Measurements from ENCODE around the gene WASHC4.
"Not testable (repeated sequence)": the region's sequence is repeated elsewhere in the genome, so short reads cannot be mapped to it uniquely, and the experiment has no call there.

WASHC4 gene

GRCh38 chr12:105078712-105079570 lies 28.6 kb upstream of the WASHC4 start:
- H3K9me3 ChIP-seq (ENCODE audit: control insufficient read depth, low read length), result no peaks in the 10 kb centered on the region
- no peak overlapping the region for H3K27ac ChIP-seq (ENCODE audit: low read depth, low read length, severe bottlenecking)
- no peaks in the 10 kb centered on the region for H3K4me1 ChIP-seq (ENCODE audit: control insufficient read depth, insufficient read depth, low read length, poor library complexity, severe bottlenecking)
- 92 to 95% methylated on average over 9 of the region's 11 CpGs for WGBS, 2 experiments (ENCODE audit: insufficient coverage in 2 of 2)
- H3K36me3 ChIP-seq (ENCODE audit: control insufficient read depth, insufficient read depth, low read length), result no peaks in the 10 kb centered on the region
- H3K4me3 ChIP-seq (ENCODE audit: extremely low read depth, insufficient read depth, low read length, poor library complexity, severe bottlenecking), result no peak overlapping the region

DNA sequence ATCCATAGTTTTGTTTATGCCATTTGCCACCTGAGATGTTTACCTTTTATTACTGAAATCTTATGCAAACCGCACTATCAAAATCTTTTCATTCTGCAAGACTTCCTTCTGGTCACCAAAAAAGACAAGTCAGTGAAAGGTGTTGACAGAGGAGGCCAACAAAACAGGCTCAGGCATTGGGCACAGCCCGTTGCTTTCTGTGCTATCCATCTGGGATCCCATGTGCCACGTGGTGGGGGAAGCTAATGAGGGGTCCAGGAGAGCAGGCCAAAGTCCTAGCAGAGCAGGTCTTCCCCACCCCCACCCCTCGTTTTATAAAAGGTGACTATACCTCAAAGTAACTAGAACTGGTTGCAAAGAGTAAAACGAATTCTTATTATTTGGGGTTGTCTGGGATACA lies 24.5 kb upstream of the WASHC4 start:
- no peaks in the 10 kb centered on the region for H3K36me3 ChIP-seq (ENCODE audit: control insufficient read depth, insufficient read depth, low read length)
- no peaks in the 10 kb centered on the region for H3K4me1 ChIP-seq (ENCODE audit: control insufficient read depth, insufficient read depth, low read length, poor library complexity, severe bottlenecking)
- no peak overlapping the region for H3K4me3 ChIP-seq (ENCODE audit: extremely low read depth, insufficient read depth, low read length, poor library complexity, severe bottlenecking)
- H3K27ac ChIP-seq (ENCODE audit: low read depth, low read length, severe bottlenecking), result no peak overlapping the region
- WGBS, 2 experiments (ENCODE audit: insufficient coverage in 2 of 2), result 100% methylated on average over 1 of the region's 5 CpGs; no CpG with 5 or more reads in 1 of the 2 experiments
- no peaks in the 10 kb centered on the region for H3K9me3 ChIP-seq (ENCODE audit: control insufficient read depth, low read length)

DNA sequence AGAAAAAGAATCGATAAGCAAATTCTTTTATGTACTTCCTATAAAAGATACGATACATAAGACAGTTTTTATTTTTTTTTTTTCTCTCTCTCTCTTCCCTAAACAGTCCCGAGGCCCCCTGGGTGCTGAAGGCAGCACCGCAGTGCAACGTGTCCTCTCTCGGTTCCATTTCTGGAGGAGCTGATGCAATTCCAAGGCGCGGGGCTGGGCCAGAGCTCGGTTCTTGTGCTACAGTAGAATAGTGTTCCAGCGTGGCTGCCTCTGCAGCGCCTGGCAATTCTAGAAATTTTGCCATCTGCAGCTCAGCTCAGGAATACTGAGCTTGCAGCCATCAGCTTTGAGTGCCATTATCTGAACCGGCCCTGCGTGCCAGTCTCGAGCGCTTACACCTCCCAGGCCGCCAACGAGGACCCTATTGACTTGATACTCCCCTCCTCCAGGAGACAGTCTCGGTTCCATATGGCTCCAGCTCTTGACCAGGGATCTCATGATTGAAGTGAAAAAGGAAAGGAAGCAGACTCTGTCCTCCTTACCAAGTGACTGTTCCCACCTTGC lies 23.9 kb upstream of the WASHC4 start:
- peak overlapping the region; percentile 45 for H3K4me3 ChIP-seq (ENCODE audit: extremely low read depth, insufficient read depth, low read length, poor library complexity, severe bottlenecking)
- H3K9me3 ChIP-seq (ENCODE audit: control insufficient read depth, low read length), result no peaks in the 10 kb centered on the region
- H3K36me3 ChIP-seq (ENCODE audit: control insufficient read depth, insufficient read depth, low read length), result no peaks in the 10 kb centered on the region
- no peak overlapping the region for H3K27ac ChIP-seq (ENCODE audit: low read depth, low read length, severe bottlenecking)
- H3K4me1 ChIP-seq (ENCODE audit: control insufficient read depth, insufficient read depth, low read length, poor library complexity, severe bottlenecking), result no peaks in the 10 kb centered on the region
- WGBS, 2 experiments (ENCODE audit: insufficient coverage in 2 of 2), result 37 to 42% methylated on average over 13 to 16 of the region's 18 CpGs

DNA sequence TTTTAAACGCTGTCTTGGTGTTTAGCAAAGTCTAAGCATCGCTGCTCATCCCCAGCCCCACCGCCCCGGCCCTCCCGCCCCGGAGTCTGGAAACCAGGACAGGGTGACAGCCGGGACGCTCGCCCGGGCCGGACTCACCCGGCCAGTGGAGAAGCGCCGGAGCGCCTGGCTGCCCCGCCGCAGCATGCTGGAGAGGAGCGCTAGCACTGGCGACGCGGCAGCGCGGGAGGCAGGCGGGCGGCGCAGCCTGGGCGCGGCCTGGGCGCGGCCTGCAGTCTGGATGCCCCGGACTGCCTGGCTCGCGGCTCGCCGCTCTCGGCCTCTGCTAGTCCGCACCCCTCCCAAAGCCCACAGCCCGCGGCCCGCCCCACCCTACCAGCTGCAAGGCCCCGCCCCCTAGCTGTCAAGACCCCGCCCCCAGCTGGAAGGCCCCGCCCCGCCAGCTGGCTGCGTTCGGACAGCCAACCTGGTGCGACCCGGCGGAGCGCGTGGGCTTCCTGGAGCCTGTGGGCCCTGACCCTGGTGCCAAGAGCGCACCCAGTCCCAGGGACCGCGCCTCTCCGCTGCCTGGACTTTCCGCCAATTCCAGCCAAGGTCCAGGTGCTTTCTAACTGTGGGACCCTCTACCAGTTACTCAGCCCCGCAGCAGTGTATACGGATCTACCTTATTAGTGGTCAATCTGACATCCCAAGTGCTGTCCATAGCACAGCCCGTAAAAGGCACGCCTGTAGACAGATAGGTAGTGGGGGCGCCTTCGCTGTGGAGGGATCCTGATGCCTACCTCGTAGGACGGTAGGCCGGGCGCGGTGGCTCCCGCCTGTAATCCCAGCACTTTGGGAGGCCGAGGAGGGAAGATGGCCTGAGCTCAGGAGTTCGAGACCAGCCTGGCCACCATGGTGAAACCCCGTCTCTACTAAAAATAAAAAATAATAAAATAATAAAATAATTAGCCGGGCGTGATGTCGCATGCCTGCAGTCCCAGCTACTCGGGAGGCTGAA lies 23.0 kb upstream of the WASHC4 start, which contains the start of gene ALDH1L2:
Gene ALDH1L2, minus strand, starts transcription at position 208 of the 1,000 bp plus-strand sequence. Its CDS starts 22 bp downstream, at position 186.
- 31 to 35% methylated on average over 54 to 56 of the region's 75 CpGs for WGBS, 2 experiments (ENCODE audit: insufficient coverage in 2 of 2)
- Histone ChIP-seq H3K36me3 (ENCODE audit: control insufficient read depth, insufficient read depth, low read length) (no peaks in the 10 kb centered on the region), H3K27ac (ENCODE audit: low read depth, low read length, severe bottlenecking) (no peak within 1 kb of the TSS), H3K9me3 (ENCODE audit: control insufficient read depth, low read length) (no peaks in the 10 kb centered on the region), H3K4me3 (ENCODE audit: extremely low read depth, insufficient read depth, low read length, poor library complexity, severe bottlenecking) (peak within 1 kb of the TSS; percentile 45), H3K4me1 (ENCODE audit: control insufficient read depth, insufficient read depth, low read length, poor library complexity, severe bottlenecking) (no peaks in the 10 kb centered on the region)

DNA sequence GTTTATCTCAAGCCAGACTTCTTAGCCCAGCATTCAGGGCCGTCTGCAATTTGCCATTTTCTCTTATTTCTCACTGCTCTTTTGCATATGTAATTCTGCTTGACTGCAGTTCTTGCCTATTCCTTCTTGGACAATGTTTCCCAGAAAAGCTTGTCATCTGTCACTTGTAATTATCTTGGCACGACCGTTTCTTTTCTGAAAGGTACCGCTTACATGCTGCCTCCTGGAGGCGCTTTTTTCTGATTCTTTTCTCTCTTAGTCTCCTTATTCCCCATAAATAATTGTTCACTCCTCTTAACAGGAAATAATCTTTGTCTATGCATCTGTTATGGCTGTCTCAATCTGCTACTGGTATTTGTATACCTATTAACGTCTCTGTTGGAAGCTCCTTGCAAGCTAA lies 22.0 kb upstream of the WASHC4 start:
- H3K36me3 ChIP-seq (ENCODE audit: control insufficient read depth, insufficient read depth, low read length), result no peaks in the 10 kb centered on the region
- H3K4me1 ChIP-seq (ENCODE audit: control insufficient read depth, insufficient read depth, low read length, poor library complexity, severe bottlenecking), result no peaks in the 10 kb centered on the region
- WGBS, 2 experiments (ENCODE audit: insufficient coverage in 2 of 2), result 94 to 96% methylated on average over 5 of the region's 6 CpGs
- H3K9me3 ChIP-seq (ENCODE audit: control insufficient read depth, low read length), result no peaks in the 10 kb centered on the region
- no peak overlapping the region for H3K4me3 ChIP-seq (ENCODE audit: extremely low read depth, insufficient read depth, low read length, poor library complexity, severe bottlenecking)
- no peak overlapping the region for H3K27ac ChIP-seq (ENCODE audit: low read depth, low read length, severe bottlenecking)

DNA sequence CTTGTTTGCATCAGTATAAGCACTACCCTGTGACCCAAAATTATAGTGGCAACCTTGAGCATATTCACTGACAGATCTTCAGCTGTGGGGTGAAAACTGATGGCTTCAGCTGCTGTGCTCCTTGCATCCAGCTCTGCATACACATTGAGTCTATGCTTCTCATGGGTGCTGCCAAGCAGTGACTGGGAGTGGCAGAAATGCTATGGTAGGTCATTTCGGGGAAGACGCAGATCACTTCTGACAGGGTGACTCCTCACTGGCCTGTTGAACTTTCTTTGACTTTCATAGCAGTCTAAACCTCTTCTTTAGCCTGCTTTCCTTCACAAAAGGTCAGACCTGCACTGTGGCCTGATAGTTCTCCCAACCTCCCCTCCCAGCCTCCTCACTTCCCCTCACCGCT lies 17.7 kb upstream of the WASHC4 start:
- peaks cover 9% of the 10 kb centered on the region for H3K9me3 ChIP-seq (ENCODE audit: control insufficient read depth, low read length)
- H3K4me1 ChIP-seq (ENCODE audit: control insufficient read depth, insufficient read depth, low read length, poor library complexity, severe bottlenecking), result peaks cover 5% of the 10 kb centered on the region
- H3K4me3 ChIP-seq (ENCODE audit: extremely low read depth, insufficient read depth, low read length, poor library complexity, severe bottlenecking), result no peak overlapping the region
- H3K27ac ChIP-seq (ENCODE audit: low read depth, low read length, severe bottlenecking), result no peak overlapping the region
- WGBS, 2 experiments (ENCODE audit: insufficient coverage in 2 of 2), result 72 to 78% methylated on average over 2 of the region's 3 CpGs
- H3K36me3 ChIP-seq (ENCODE audit: control insufficient read depth, insufficient read depth, low read length), result no peaks in the 10 kb centered on the region

DNA sequence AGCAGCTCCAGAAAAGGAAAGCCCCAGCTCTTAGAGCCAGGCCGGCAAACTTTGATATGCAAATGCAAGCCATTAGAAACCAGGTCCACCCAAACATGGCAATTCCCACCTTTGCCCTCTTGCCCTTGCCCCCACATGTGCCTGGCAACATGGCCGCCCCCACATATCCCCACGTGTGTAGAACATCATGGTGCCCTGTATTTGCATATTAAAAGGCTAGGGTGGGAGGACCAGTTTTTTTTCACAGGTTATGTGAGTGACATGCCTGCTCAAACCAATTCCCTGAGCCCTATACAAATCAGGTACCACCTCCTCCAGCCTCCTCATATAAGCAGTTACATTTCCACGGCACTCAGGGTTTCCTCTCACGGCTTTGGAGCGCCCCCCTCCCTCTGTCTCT lies 17.2 kb upstream of the WASHC4 start:
- 0 to 65% methylated on average over 1 to 6 of the region's 6 CpGs for WGBS, 2 experiments (ENCODE audit: insufficient coverage in 2 of 2)
- Histone ChIP-seq H3K36me3 (ENCODE audit: control insufficient read depth, insufficient read depth, low read length) (no peaks in the 10 kb centered on the region), H3K9me3 (ENCODE audit: control insufficient read depth, low read length) (peaks cover 9% of the 10 kb centered on the region), H3K4me1 (ENCODE audit: control insufficient read depth, insufficient read depth, low read length, poor library complexity, severe bottlenecking) (peaks cover 5% of the 10 kb centered on the region), H3K4me3 (ENCODE audit: extremely low read depth, insufficient read depth, low read length, poor library complexity, severe bottlenecking) (no peak overlapping the region), H3K27ac (ENCODE audit: low read depth, low read length, severe bottlenecking) (no peak overlapping the region)

DNA sequence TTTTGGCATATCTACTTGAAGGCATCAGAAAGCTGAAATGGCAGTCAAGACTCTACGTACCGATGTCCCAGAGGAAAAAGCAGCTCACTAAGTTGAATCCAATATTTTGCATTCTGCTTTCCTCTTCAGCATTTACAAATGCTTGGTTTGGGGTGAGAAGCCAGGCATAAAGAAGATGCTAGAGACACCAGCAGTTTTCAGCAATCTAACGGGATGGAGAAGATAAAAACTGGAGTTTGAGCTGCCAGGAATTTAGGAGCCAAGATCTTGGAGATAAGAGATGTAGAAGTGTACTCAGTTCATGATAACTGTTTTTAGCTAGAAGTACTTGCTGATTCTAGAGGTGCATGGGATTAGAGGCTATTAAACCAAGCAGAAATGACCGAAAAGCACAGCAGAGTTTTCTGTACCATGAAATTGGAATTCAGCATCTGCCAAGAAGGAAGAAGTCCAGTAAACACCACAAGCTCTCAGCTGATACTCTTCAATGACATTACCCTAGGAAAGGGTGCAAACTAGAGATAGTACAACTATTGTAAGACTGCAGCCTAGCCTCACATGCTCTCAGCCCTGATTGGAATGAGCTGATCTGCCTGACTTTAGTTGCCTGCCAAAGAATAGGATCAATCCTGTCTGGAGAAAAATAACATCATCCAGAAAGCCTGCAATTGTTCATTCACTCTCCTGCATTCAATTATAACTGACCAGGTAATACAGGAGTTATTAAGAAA lies 15.9 kb upstream of the WASHC4 start:
- 68 to 70% methylated on average over 4 of the region's 4 CpGs for WGBS, 2 experiments (ENCODE audit: insufficient coverage in 2 of 2)
- H3K27ac ChIP-seq (ENCODE audit: low read depth, low read length, severe bottlenecking), result no peak overlapping the region
- peaks cover 5% of the 10 kb centered on the region for H3K4me1 ChIP-seq (ENCODE audit: control insufficient read depth, insufficient read depth, low read length, poor library complexity, severe bottlenecking)
- no peak overlapping the region for H3K4me3 ChIP-seq (ENCODE audit: extremely low read depth, insufficient read depth, low read length, poor library complexity, severe bottlenecking)
- no peaks in the 10 kb centered on the region for H3K36me3 ChIP-seq (ENCODE audit: control insufficient read depth, insufficient read depth, low read length)
- H3K9me3 ChIP-seq (ENCODE audit: control insufficient read depth, low read length), result peaks cover 12% of the 10 kb centered on the region

- Histone ChIP-seq H3K27ac (ENCODE audit: low read depth, low read length, severe bottlenecking) (no peak overlapping the region), H3K9me3 (ENCODE audit: control insufficient read depth, low read length) (peaks cover 15% of the 10 kb centered on the region), H3K4me3 (ENCODE audit: extremely low read depth, insufficient read depth, low read length, poor library complexity, severe bottlenecking) (no peak overlapping the region), H3K4me1 (ENCODE audit: control insufficient read depth, insufficient read depth, low read length, poor library complexity, severe bottlenecking) (peaks cover 5% of the 10 kb centered on the region), H3K36me3 (ENCODE audit: control insufficient read depth, insufficient read depth, low read length) (no peaks in the 10 kb centered on the region)
- 32 to 37% methylated on average over 8 to 12 of the region's 13 CpGs for WGBS, 2 experiments (ENCODE audit: insufficient coverage in 2 of 2)
Observed at GRCh38 chr12:105092336-105092735, 15.2 kb upstream of the WASHC4 start.

DNA sequence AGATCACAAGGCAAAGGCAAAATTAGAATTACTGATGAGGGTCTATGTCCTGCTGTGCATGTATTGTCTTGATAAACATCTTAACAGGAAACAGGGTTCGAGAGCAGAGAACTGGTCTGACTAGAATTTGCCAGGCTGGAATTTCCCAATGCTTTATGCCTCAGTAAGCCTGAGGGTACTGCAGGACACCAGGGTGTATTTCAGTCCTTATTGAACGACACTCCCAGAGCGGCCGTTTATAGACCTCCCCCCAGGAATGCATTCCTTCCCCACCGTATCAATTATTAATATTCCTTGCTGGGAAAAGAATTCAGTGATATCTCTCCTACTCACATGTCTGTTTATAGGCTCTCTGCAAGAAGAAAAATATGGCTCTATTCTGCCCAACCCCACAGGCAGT lies 12.2 kb upstream of the WASHC4 start:
- H3K4me3 ChIP-seq (ENCODE audit: extremely low read depth, insufficient read depth, low read length, poor library complexity, severe bottlenecking), result not testable (repeated sequence)
- WGBS, 2 experiments (ENCODE audit: insufficient coverage in 2 of 2), result 86 to 90% methylated on average over 2 to 5 of the region's 5 CpGs

More for the DNA sequence above, 12.2 kb upstream of the WASHC4 start:
- not testable (repeated sequence) for H3K36me3 ChIP-seq (ENCODE audit: control insufficient read depth, insufficient read depth, low read length); H3K27ac ChIP-seq (ENCODE audit: low read depth, low read length, severe bottlenecking); H3K4me1 ChIP-seq (ENCODE audit: control insufficient read depth, insufficient read depth, low read length, poor library complexity, severe bottlenecking)
- H3K9me3 ChIP-seq (ENCODE audit: control insufficient read depth, low read length), result peaks cover 15% of the 10 kb centered on the region
